Stimulated activated CD4-positive, alpha-beta T cell treated with anti-CD3 and anti-CD28 coated beads, Interleukin-1b, Interleukin-23, amount 100 ng/mL, for 24 hours (primary cell): Measurements from ENCODE around the gene NOL8.
A peak's percentile ranks its signal among the peaks of the same experiment; 100 is the strongest.

Source experiments
- DNase-seq, 4 experiments: peaks; one replicate each; pipeline ENCODE4 v3.0.0-alpha.2; 2020; ENCODE audit warnings: low read depth in 4 of 4, low spot score in 1 of 4

NOL8 gene

GRCh38 chr9:92312887-92313623, 12.1 kb downstream of the NOL8 start:
- no peak for DNase-seq

DNA sequence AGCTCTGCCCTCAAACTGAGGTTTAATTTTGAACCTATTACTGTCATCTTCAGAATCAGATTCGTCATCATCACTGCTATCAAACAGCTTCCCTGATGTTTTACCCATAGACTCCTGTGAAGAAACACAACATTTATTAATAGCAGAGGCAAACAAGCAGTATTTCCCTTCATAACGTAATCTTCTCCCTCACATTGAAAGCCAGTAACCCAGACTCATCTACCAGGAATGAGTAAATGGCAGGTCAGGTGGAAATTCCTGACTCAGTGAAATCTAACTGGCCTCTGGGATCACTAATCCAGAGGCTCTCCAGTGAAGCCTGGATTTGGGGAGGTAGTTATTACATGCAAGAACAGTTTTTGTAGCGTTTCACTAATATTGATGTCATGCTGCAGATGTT, 14.6 kb downstream of the NOL8 start:
- no peak for DNase-seq

DNA sequence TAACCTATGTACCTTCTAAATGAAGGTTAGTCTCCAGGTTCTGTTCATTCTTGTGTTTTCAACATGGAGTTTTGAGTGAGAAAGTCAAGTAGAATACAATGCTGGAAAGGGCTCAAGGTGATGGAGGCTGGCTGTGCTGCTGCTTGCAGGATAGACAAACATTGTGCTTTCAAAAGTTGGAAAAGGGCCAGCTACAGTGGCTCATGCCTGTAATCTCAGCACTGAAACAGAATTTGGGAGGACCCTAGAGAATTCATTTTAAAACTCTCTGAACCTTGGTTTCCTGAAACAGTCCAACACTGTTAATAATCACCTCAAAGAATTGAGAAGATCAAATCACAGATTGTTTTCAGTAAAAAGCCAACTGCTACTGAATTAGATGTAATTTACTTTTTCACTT, 16.3 kb downstream of the NOL8 start:
- DNase-seq, result no peak

DNA sequence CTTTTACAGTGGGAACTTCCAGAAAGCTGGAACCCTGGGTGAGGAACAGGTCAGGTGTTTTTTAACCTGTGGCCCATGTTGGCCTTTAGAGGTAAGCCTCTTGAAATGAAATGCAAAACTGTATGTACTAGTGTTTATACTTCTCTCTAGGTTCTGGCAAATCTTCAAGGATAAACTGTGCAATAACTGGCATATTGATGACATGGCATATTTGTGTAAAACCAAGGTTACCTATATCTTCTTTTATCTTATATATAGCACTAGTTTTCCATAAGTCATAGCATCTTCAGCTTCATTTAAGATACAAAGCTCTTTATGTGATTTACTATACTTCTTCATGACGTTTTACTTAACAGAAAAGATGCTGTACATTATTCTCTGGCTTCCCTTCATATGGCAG, 24.2 kb downstream of the NOL8 start:
- no peak for DNase-seq

DNA sequence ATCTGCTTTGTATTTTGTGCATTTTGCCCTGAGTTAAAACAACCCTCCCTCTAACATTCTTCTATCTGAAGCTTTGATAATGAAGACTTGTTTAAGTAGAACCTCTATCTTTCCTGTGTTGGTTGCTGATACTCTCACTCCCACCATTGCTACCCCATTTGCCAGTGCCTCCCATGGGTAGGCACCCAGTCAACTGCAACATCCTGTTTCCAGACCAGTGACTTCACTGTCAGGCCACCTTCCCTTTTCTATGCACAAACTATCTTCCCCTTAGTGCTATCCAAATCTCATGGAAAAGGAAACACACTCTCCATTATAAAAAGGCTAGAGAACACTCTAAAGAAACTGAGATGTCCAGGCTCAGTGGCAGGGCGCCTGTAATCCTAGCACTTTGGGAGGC, 26.0 kb downstream of the NOL8 start:
- no peak for DNase-seq

GRCh38 chr9:92298036-92298435, 27.1 kb downstream of the NOL8 start:
- DNase-seq, result no peak

DNA sequence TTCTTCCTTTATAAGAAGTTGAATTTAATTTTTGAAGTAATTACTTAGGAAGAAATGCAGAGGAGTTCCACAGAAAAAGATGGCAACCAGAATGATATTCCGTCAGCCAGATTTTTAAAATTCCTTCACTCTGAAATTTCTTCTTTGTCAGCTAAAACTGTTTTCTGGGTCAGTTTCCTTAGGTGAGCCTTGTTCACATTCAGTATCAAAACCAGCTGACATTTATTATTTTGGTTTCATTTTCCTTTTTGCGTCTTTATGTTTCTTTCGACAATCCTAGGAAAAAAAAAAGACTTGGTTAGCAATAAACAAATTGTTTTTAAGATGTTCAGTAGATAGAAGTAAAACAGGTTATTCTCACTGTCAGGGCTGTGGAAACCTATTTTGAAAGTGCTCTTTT, 27.5 kb downstream of the NOL8 start:
- no peak for DNase-seq

- DNase-seq, result no peak
These were observed 29.3 kb downstream of the NOL8 start for GRCh38 chr9:92295827-92296258.

DNA sequence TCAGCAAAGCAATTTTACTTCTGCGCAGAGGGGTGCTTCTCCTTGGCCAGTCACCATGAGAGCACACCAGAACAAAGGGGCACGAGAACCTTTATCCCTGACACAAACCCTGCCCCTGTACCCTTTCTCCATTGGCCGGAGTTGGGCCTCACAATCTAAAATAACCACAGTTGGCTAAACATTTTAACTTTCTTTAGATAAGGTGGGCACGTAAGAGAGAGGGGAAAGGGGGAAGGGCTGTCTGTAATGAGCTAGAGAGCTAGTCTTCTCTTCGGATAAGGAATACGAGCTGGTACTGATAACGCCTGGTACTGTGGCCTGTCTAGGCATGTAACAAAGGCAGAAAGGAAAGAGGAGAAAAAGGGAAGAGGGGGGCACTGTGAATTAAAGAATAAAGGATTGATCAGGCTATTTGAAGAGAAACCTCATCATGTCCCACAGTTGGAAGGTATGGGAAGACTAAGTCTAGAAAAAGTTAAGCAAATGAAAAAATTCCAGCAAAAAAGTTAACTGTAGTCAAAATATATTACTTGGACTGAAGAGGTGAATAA, 29.8 kb downstream of the NOL8 start:
- no peak for DNase-seq

- peak in 2 of 4 experiments; percentile 6 to 8 for DNase-seq
These were observed 30.9 kb downstream of the NOL8 start for GRCh38 chr9:92294297-92294676.

DNA sequence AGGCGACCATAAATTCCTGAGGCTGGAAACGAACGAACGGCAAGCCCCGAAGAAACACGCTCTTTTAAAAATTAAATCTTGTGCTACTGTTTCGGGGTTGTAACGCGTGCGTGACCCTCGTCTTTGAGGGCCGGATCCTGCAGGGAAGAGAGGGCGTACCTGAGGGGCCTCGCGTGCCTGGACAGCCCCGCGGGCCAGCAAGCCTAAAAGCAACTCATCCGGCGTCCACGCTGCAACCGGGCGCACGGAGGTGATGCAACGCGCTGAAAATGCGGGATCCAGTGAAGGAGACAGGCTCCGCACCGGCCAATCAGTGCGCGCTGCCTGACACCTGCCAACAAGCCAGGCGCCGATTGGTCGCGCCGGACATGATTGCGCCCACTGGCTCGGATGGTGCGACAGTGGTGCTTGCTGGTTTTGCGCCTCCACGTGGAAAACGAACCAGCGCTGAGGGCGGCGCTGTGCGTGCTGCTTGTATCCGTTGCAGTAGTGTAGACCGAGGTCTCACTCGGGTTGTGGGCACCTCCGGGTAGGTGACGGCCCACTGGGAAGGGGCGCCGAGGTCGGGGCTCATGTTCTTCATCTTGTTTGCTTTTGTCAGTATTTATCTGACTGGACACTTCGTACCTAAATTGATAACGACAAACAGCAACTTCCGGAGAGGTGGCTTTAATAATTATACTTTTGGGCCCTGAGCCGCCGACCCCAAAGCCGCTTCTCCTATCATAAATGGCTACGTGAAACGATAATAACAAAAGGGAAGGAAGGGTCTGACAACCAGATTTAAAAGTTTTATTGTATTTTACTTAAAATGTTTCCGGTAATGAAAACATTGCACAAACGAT, 31.5 kb downstream of the NOL8 start, which contains the start of gene IARS1:
IARS1 (minus strand) TSS at position 246 of the 845 bp plus-strand sequence. CDS start 4,278 bp downstream, outside the sequence.
- DNase-seq, result peak; percentile 97 to 100 (median 100)

- DNase-seq, result no peak
These were observed 32.1 kb downstream of the NOL8 start for GRCh38 chr9:92293075-92293354.

GRCh38 chr9:92292338-92293074, 32.6 kb downstream of the NOL8 start:
- no peak for DNase-seq

DNA sequence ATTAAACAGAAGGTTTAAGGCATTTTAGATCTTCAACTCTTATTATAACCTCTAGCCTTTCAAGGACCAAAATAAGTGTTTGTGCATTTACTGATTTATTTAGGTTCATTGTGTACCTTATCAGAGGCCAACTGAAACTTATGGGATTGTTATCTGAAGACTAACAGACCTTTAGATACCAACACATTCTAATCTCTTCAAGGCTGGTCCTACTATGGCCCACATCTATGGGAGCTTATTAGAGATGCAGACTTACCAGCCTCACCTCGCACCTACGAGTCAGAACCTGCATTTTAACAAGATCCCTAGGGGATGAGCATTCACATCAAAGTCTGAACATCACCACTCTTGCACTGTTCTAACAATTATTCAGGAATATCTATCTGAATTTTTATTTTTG, 33.6 kb downstream of the NOL8 start:
- DNase-seq, result no peak

- no peak for DNase-seq
These were observed 34.2 kb downstream of the NOL8 start for GRCh38 chr9:92290785-92291429.

DNA sequence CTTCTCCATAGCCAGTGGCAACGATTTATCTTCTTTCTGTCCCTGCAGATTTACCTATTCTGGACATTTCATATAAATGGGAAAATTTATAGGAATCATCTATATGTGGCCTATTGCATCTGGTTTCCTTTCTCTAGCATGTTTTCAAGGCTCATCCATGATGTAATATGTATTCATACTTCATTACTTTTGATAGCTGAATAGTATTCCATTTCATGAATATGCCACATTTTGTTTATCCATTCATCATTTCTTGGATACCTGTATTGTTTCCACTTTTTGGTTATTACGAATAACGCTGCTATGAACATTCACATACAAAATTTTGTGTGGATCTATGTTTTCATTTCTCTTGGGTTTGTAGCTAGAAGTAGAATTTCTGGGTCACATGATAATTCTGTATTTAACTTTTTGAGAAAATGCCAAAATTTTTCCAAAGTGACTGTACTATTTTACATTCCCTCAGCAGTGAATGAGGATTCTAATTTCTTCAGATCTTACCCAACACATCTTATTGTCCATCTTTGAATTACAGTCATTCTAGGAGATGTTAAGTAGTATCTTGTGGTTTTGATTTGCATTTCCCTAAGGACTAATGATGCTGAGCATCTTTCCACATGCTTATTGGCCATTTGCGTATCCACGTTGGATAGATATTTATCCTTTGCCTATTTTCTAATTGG, 35.3 kb downstream of the NOL8 start:
- DNase-seq, result no peak

DNA sequence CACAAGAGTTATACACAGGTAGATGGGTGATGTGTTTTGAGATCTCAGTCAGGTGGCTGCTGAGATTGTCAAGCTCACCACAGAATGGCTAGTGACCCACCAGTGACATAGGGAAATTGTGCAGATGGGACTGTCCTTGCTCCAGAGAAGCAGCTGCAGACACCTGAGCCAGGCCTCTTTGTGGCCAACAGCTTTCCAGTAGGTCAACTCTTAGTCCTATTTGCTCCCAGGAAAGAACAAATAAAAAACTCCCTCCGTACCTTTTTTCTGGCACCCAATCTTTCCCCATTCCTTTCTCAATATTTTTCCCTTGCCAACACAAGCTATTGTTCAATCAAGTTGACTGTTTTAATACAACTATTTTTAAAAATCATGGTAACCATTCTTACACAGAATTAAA, 45.8 kb downstream of the NOL8 start:
- no peak for DNase-seq

DNA sequence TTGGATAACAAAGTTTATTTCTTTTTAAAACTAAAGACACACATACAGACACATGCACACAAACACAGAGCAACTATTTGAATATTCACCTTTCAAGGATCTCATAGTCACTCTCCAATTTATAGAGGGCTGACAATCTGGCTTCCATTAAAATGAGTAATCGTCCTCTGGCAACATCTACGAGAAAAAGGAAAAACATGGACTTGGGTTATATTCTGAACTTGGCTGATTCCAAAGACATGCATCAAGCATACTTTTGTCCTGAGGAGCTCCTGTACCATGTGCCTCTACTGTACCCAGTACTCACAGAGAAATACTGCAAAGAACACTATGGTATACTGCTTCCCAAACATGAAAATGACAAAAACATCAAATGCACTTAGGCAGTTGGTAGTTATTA, 47.0 kb downstream of the NOL8 start:
- DNase-seq, result no peak

GRCh38 chr9:92276331-92277032, 48.7 kb downstream of the NOL8 start:
- DNase-seq, result no peak

DNA sequence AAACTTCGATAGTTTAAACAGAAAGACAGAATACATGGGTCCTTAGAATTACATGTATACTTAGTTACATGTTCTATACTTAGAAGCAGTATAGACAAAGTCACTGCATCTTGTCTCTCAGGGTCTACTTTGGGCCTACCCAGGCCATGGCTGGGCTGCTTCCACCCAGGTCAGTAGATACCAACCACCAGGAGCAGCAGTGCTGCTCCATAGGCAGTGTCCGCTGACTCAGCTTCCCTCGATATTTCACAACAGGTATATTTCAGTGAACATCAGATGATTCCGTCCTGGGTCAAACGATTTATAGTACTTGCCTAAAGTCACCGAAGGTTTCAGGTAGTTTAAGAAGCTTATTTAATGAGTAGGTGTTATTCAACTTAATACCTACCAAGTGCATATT, 49.6 kb downstream of the NOL8 start:
- DNase-seq, result no peak
